Measurements from ENCODE around the gene DSPP.

GRCh38 chr4:87631668-87632067, 23.3 kb downstream of the DSPP start:
- TF ChIP-seq CTCF (optimal IDR thresholded peaks at IDR 0.05 in 1 of 3, IDR thresholded peaks at IDR 0.05 in 1 of 3, conservative IDR thresholded peaks at IDR 0.05 in 1 of 3; ENCODE audit: extremely low read depth in 1 of 3, insufficient read depth in 2 of 3, low read length in 3 of 3) = no peak
- no peak for TF ChIP-seq EZH2 (IDR thresholded peaks at IDR 0.05; ENCODE audit: low read length)
